NOMO-1 treated with dmso at 0.1 percent for 144 hours (cell line): ENCODE results near the gene ACOXL.
"Not testable (repeated sequence)": the region's sequence is repeated elsewhere in the genome, so short reads cannot be mapped to it uniquely, and the experiment has no call there.

Experiments used
- DNase-seq: peaks from one replicate; lab custom pipeline; 2025; ENCODE audit not compliant: unreplicated experiment; lab: John Stamatoyannopoulos, UW

Gene ACOXL

GRCh38 chr2:111031546-111032478, 299.4 kb downstream of the ACOXL start:
- DNase-seq, result no peak

GRCh38 chr2:111032721-111033429, 300.5 kb downstream of the ACOXL start:
- no peak for DNase-seq

- DNase-seq, result no peak
Measured at GRCh38 chr2:111034146-111034545, 301.8 kb downstream of the ACOXL start.

GRCh38 chr2:111034606-111035005, 302.2 kb downstream of the ACOXL start:
- no peak for DNase-seq

GRCh38 chr2:111035830-111036441, 303.6 kb downstream of the ACOXL start:
- DNase-seq, result no peak

GRCh38 chr2:111037128-111037527, 304.8 kb downstream of the ACOXL start:
- peak; percentile 57 for DNase-seq

GRCh38 chr2:111039628-111040383, 307.4 kb downstream of the ACOXL start:
- DNase-seq, result no peak

GRCh38 chr2:111041398-111042202, 309.2 kb downstream of the ACOXL start:
- no peak for DNase-seq

- DNase-seq, result no peak
Measured at GRCh38 chr2:111042261-111042660, 309.9 kb downstream of the ACOXL start.

- no peak for DNase-seq
Measured at GRCh38 chr2:111042772-111043771, 310.7 kb downstream of the ACOXL start.

GRCh38 chr2:111044066-111044465, 311.7 kb downstream of the ACOXL start:
- no peak for DNase-seq

- DNase-seq, result not testable (repeated sequence)
Measured at GRCh38 chr2:111045236-111045635, 312.9 kb downstream of the ACOXL start.

- DNase-seq, result no peak
Measured at GRCh38 chr2:111045771-111046444, 313.5 kb downstream of the ACOXL start.

- no peak for DNase-seq
Measured at GRCh38 chr2:111046670-111047069, 314.3 kb downstream of the ACOXL start.

GRCh38 chr2:111048856-111049768, 316.7 kb downstream of the ACOXL start:
- DNase-seq, result no peak

GRCh38 chr2:111049792-111050640, 317.6 kb downstream of the ACOXL start:
- no peak for DNase-seq
